ENCODE data around the gene DQX1. TPM values are rescaled to one million over a fixed set of nuclear protein-coding genes. Genes with fewer than 3 reads are reported as not detected.

The DQX1 gene, protein sequence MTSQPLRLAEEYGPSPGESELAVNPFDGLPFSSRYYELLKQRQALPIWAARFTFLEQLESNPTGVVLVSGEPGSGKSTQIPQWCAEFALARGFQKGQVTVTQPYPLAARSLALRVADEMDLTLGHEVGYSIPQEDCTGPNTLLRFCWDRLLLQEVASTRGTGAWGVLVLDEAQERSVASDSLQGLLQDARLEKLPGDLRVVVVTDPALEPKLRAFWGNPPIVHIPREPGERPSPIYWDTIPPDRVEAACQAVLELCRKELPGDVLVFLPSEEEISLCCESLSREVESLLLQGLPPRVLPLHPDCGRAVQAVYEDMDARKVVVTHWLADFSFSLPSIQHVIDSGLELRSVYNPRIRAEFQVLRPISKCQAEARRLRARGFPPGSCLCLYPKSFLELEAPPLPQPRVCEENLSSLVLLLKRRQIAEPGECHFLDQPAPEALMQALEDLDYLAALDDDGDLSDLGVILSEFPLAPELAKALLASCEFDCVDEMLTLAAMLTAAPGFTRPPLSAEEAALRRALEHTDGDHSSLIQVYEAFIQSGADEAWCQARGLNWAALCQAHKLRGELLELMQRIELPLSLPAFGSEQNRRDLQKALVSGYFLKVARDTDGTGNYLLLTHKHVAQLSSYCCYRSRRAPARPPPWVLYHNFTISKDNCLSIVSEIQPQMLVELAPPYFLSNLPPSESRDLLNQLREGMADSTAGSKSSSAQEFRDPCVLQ
- not detected in 2 replicates for total RNA-seq

GRCh38 chr2:74525717-74526648 lies at the start of gene DQX1:
Gene DQX1, minus strand, starts transcription at chr2:74526231. Its CDS starts 502 bp downstream, at chr2:74525729.

DNA sequence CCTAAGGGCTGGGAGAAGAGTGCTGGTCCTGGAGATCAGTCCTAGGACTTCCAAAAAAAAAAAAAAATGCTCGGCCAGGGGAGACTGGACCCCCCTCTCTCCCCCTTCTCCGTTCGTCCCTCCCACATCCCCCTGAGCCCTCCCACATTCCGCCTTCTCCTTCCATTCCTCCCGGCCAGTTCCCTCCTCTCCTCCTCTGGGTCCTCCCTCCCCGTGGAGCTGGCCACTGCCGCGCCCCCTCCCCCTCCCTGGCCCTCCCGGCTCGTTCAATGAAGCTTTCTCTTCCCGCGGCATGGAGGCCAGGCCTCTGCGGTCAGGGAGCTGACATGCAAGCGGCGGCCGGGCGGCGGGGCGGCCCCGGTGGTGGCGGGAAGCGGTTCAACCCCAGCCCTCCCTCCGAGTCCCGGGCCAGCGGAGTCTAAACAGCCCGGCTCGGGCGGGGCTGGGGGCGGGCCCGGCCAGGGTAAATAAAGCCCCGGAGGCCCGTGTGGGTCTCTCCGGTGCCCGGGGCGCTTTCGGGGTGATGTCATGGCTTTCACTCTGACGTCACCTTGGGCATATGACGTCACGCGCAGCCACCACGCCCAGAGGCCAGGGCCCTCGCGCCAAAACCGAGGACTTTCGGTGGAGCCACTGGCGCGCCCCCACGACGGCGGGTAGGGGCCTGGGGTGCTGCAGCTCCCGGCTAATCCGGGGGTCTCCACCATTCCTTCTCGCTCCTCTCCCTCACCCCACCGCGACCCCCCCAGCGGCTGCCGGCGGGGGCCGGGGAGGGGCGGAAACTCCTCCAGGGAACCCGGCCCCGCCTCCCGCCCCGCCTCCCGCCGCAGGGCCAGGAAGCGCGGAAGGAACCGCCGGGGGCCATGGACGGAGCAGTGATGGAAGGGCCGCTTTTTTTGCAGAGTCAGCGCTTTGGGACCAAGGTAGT lies 28.1 kb upstream of the DQX1 start, which contains the start of the genes DOK1 and LOXL3:
DOK1 (plus strand) TSS at position 829 of the 928 bp plus-strand sequence; CDS start at position 864, 35 bp downstream.
LOXL3 (minus strand) TSS at position 51 of the 928 bp plus-strand sequence. CDS start 1,308 bp downstream, outside the sequence.

GRCh38 chr2:74529357-74530238 lies 3.6 kb upstream of the DQX1 start, which contains the start of the genes AUP1 and HTRA2:
Gene AUP1, minus strand, starts transcription at chr2:74529706. Its CDS starts 77 bp downstream, at chr2:74529629.
Gene HTRA2, plus strand, starts transcription at chr2:74529933. Its CDS starts 74 bp downstream, at chr2:74530007.

GRCh38 chr2:74514368-74515270 lies 11.4 kb downstream of the DQX1 start, which contains the start of gene TLX2:
Gene TLX2, plus strand, starts transcription at chr2:74514450. Its CDS starts 357 bp downstream, at chr2:74514807.

GRCh38 chr2:74507145-74507925 lies 18.7 kb downstream of the DQX1 start, which contains the start of gene PCGF1:
Gene PCGF1, minus strand, starts transcription at chr2:74507695. Its CDS starts 27 bp downstream, at chr2:74507668.

DNA sequence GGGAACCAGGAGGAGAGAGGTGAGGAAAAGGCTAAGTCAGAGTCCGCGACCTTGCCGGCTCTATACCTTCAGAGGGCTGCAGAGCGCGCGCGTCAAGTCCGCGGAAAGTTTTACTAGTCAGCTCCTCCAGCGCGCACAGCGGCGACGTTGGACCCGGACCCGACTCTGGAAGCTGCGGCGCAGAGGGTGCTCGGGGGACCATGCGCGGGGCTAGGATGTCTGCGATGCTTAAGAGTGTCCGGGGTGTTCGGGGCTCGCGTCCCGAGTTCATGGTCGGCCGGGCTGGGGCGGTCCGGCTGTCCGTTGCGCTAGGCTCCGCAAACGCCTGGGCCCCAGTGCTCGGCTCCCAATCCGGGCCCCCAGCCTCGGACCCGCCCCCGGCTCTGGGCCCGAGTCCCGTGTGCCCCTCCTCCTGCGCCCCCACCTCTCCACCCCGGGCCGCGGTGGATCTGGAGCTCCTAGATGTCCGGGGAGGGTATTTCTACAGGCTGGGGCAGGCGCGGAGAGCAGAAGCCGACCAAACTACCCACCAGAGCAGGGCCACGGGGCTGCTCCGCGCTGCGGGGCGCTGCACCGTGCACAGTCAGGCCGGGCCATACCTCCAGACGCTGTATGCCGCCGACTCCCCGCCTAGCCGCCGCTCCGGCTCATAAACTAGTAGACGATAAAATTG lies 26.6 kb downstream of the DQX1 start, which contains the start of gene LBX2:
LBX2 (minus strand) TSS at position 337 of the 673 bp plus-strand sequence; CDS start at position 271, 66 bp downstream.

DNA sequence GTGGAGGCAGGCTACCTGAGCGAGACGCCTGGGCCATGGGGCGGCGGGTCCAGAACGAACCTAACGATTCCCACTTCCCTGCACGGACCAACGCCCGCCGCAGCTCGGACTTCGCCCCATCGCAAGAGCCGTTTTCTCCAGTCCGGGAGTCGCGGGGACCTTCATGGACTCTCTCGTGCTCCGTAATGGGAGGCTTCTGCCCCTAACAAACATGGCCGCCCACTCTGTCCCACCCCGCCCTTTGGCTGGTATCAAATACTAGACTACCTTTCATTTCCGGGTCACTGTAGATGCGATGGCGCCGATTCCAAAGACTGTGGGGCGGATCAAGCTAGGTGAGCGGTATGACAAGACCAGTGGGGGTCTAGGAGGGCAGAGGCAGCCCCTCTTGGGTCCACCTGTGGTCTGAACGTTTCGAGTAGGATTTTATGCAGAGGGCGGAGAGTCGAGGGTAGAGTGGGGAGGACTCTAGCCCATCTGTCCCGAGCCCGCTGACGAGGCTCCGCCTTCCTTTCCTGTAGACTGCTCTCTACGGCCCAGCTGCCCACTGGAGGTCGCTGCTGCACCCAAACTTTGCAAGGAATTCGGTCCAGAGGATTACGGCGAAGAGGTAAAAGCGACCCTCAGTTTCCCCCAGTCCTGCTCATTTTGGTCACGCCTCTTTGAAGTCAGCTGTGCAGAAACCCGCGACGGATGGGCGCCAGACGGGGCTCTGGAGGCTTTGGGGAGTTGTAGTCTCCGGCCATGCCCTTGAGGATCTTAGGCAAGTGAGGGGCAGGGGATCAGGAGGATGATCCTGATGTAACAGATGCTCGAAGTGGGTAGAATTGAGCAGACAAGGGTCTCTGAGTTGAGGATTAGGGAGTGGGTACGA lies 43.0 kb downstream of the DQX1 start, which contains the start of the genes CCDC142 and TTC31:
CCDC142 (minus strand) TSS at position 198 of the 874 bp plus-strand sequence; CDS start at position 37, 161 bp downstream.
TTC31 (plus strand) TSS at position 281 of the 874 bp plus-strand sequence; CDS start at position 296, 15 bp downstream.

DNA sequence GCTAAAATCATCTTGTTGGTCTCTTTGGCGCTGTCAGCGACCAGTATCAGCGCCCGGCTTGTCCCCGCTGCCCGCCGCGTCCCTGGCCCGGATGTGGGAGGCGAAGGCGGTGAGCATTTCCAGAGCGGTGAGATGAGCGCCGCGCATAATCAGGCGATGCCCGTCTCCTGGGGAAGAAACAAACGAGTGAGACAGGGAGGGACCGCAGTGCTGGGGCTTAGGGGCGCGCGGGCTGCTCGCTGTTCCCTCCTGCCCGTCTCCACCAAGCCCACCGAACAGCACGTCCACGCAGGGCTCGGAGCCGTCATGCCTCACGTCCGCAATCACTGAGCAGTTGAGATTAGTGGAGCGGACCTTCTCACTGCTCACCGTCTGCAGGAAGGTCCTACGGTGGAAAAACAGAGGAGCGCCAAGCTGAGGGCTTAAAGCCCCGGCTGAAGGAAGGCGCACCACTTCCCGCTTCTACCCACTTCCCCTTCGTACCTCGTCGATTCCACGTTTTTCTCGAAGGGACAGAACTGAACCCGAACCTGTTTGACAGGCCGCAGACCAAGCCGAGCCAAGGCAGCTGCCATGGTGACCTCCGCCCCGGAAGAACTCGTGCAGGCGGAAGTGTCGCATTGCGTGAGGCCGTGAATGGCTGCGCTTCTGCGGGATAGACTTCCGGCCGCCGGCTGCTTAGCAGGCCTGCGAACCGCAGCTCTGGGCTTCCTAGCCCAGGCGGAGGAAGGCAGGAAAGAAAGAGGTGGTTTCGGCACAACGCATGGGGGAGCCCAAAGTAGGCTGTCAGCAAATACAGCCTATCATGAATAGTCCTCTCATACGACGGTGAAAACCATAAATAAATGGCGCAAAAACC lies 53.7 kb downstream of the DQX1 start, which contains the start of gene MRPL53:
MRPL53 (minus strand) TSS at position 595 of the 859 bp plus-strand sequence; CDS start at position 575, 20 bp downstream.

Other genes starting within 250 kb of the DQX1 start
- gene SLC4A5, start 182.8 kb downstream of the DQX1 start, total RNA-seq, result under 0.01 and 0.51 TPM in 2 replicates
- 84.4 and 103 TPM in 2 replicates for gene DCTN1, start 145.9 kb downstream of the DQX1 start, total RNA-seq
- gene C2orf81, start 104.6 kb downstream of the DQX1 start, total RNA-seq, result 2.4 and 4.9 TPM in 2 replicates
- 46.8 and 49.0 TPM in 2 replicates for gene WDR54, start 104.5 kb downstream of the DQX1 start, total RNA-seq
- gene RTKN, start 84.3 kb downstream of the DQX1 start, total RNA-seq, result 39.1 and 48.0 TPM in 2 replicates
- 12.4 and 16.8 TPM in 2 replicates for gene INO80B, start 71.1 kb downstream of the DQX1 start, total RNA-seq
- 56.4 and 113 TPM in 2 replicates for gene WBP1, start 67.8 kb downstream of the DQX1 start, total RNA-seq
- gene MOGS, start 60.8 kb downstream of the DQX1 start, total RNA-seq, result 68.6 and 75.9 TPM in 2 replicates
- gene MRPL53, start 53.6 kb downstream of the DQX1 start, total RNA-seq, result 26.5 and 31.4 TPM in 2 replicates
- 6.0 and 9.5 TPM in 2 replicates for gene CCDC142, start 43.2 kb downstream of the DQX1 start, total RNA-seq
- 20.8 and 22.2 TPM in 2 replicates for gene TTC31, start 43.1 kb downstream of the DQX1 start, total RNA-seq
- 1.5 and 6.7 TPM in 2 replicates for gene LBX2, start 26.6 kb downstream of the DQX1 start, total RNA-seq
- gene PCGF1, start 18.5 kb downstream of the DQX1 start, total RNA-seq, result 10.4 and 15.0 TPM in 2 replicates
- not detected in 2 replicates for gene TLX2, start 11.8 kb downstream of the DQX1 start, total RNA-seq
- 96.3 and 120 TPM in 2 replicates for gene AUP1, start 3.5 kb upstream of the DQX1 start, total RNA-seq
- gene HTRA2, start 3.7 kb upstream of the DQX1 start, total RNA-seq, result 39.9 and 45.8 TPM in 2 replicates
- 9.0 and 14.8 TPM in 2 replicates for gene LOXL3, start 27.7 kb upstream of the DQX1 start, total RNA-seq
- gene DOK1, start 28.5 kb upstream of the DQX1 start, total RNA-seq, result 32.8 and 43.5 TPM in 2 replicates
- gene M1AP, start 122.1 kb upstream of the DQX1 start, total RNA-seq, result 1.1 and 1.3 TPM in 2 replicates
- 12.7 and 12.9 TPM in 2 replicates for gene SEMA4F, start 128.0 kb upstream of the DQX1 start, total RNA-seq